MV-4-11 (cell line): ENCODE measurements around the gene NOXRED1.

Source experiments
- DNase-seq: peaks from one replicate; lab custom pipeline; 2025; lab: John Stamatoyannopoulos, UW

Gene NOXRED1

GRCh38 chr14:77344377-77344996 lies 78.8 kb downstream of the NOXRED1 start:
- peak; percentile 80 for DNase-seq
